Neural progenitor cell (in vitro differentiated cells): ENCODE measurements around the gene GLUL.

Experiments
- CTCF ChIP-seq: fragments of 200-600 bp; sonication (generic); IDR thresholded peaks from 2 replicates; pipeline ENCODE4 v1.5.1; 2017; ENCODE audit warnings: antibody characterized with exemption, mild to moderate bottlenecking
- EZH2 ChIP-seq: fragments of 200-600 bp; sonication (generic); IDR thresholded peaks from 2 replicates; pipeline ENCODE4 v1.6.1; 2017; ENCODE audit warnings: antibody characterized with exemption, mild to moderate bottlenecking, moderate library complexity
- EZH2phosphoT487 ChIP-seq: fragments of 200-600 bp; sonication (generic); IDR thresholded peaks from 2 replicates; pipeline ENCODE4 v1.6.1; 2017; ENCODE audit warnings: antibody characterized with exemption

GRCh38 chr1:182339684-182340083, 51.9 kb downstream of the GLUL start:
- TF ChIP-seq CTCF (no peak), EZH2 (no peak), EZH2phosphoT487 (no peak)
